Activated naive CD8-positive, alpha-beta T cell (primary cell): Measurements from ENCODE around the gene CELA2B.

Experiments used
- H3K27ac Mint-ChIP-seq: one replicate; pipeline ENCODE4 v1.8.0; 2021; ENCODE audit warnings: mixed read lengths
- H3K27me3 Mint-ChIP-seq: one replicate; pipeline ENCODE4 v1.8.0; 2021; ENCODE audit warnings: mixed read lengths
- H3K36me3 Mint-ChIP-seq: one replicate; pipeline ENCODE4 v1.8.0; 2021; ENCODE audit warnings: mixed read lengths
- H3K4me1 Mint-ChIP-seq: one replicate; pipeline ENCODE4 v1.8.0; 2021; ENCODE audit warnings: low read depth, mixed read lengths
- H3K4me3 Mint-ChIP-seq: one replicate; pipeline ENCODE4 v1.8.0; 2021; ENCODE audit warnings: mild to moderate bottlenecking, mixed read lengths
- H3K9me3 Mint-ChIP-seq: one replicate; pipeline ENCODE4 v1.8.0; 2021; ENCODE audit warnings: low read depth, mixed read lengths

The CELA2B gene

GRCh38 chr1:15540186-15540585, 64.3 kb downstream of the CELA2B start:
- H3K27ac Mint-ChIP-seq, result no peak overlapping the region
- no peak overlapping the region for H3K4me3 Mint-ChIP-seq
- H3K9me3 Mint-ChIP-seq, result no peaks in the 10 kb centered on the region
- peaks cover 4% of the 10 kb centered on the region for H3K4me1 Mint-ChIP-seq
- H3K36me3 Mint-ChIP-seq, result peaks cover 10% of the 10 kb centered on the region
- no peaks in the 10 kb centered on the region for H3K27me3 Mint-ChIP-seq
